Measurements from ENCODE around the gene ASB2.

The ASB2 gene

GRCh38 chr14:93994919-93995682, 18.7 kb upstream of the ASB2 start:
- TF ChIP-seq SCRT2 (tag by site-specific recombination; IDR thresholded peaks at IDR 0.05): peak; percentile 82
- peak; percentile 69; the same call in 1 of the 2 replicates for TF ChIP-seq ZNF600 (tag by site-specific recombination; IDR thresholded peaks at IDR 0.05)
- 0 out of 2 replicates have a peak, but pooled peaks have one; percentile 32 for TF ChIP-seq ZNF629 (tag by site-specific recombination; IDR thresholded peaks at IDR 0.05)
- no peak for TF ChIP-seq AEBP2 (tag by site-specific recombination; IDR thresholded peaks at IDR 0.05; ENCODE audit: borderline replicate concordance)
- TF ChIP-seq SP7 (tag by site-specific recombination; IDR thresholded peaks at IDR 0.05): 0 out of 2 replicates have a peak, but pooled peaks have one; percentile 26
- peak; percentile 65 for TF ChIP-seq ZFHX2 (tag by site-specific recombination; conservative IDR thresholded peaks at IDR 0.05)
- peak; percentile 5; the same call in 1 of the 2 replicates for TF ChIP-seq EGR2 (tag by site-specific recombination; IDR thresholded peaks at IDR 0.05; ENCODE audit: low read depth)
- TF ChIP-seq GLIS1 (tag by site-specific recombination; IDR thresholded peaks at IDR 0.05): peak; percentile 18; the same call in 1 of the 2 replicates
- TF ChIP-seq SCRT1 (tag by site-specific recombination; IDR thresholded peaks at IDR 0.05; ENCODE audit: borderline replicate concordance): peak; percentile 41; the same call in 1 of the 2 replicates
- no peak for TF ChIP-seq ZNF776 (tag by site-specific recombination; IDR thresholded peaks at IDR 0.05; ENCODE audit: borderline replicate concordance)
- H3K9me3 ChIP-seq (ENCODE audit: control insufficient read depth, insufficient read depth, low read depth, low read length): no peaks in the 10 kb centered on the region
- POLR2A ChIA-PET: no interaction called here
- CTCF ChIA-PET: interaction anchor here (1.1 to 2.0 kb wide), 2 partner anchors 56 to 58 kb away, joined by 4 to 10 read pairs; no protein-coding TSS in a partner anchor
- H3K27ac ChIP-seq (ENCODE audit: extremely low read depth, low read depth, low read length): no peak overlapping the region
- H3K36me3 ChIP-seq (ENCODE audit: control insufficient read depth in 2 of 2, insufficient read depth in 1 of 2, low read length in 2 of 2): no peaks in the 10 kb centered on the region
- no peaks in the 10 kb centered on the region; the same call in 1 of the 2 replicates for H3K4me1 ChIP-seq (ENCODE audit: control insufficient read depth, insufficient read depth, low read length)
- H3K4me3 ChIP-seq (ENCODE audit: low read depth, low read length): no peak overlapping the region

GRCh38 chr14:93993382-93993781, 17.0 kb upstream of the ASB2 start:
- no peaks in the 10 kb centered on the region; the same call in 1 of the 2 replicates for H3K4me1 ChIP-seq (ENCODE audit: control insufficient read depth, insufficient read depth, low read length)
- no peak overlapping the region for H3K27ac ChIP-seq (ENCODE audit: extremely low read depth, low read depth, low read length)
- no peaks in the 10 kb centered on the region for H3K9me3 ChIP-seq (ENCODE audit: control insufficient read depth, insufficient read depth, low read depth, low read length)
- TF ChIP-seq ZNF362 (tag by site-specific recombination; IDR thresholded peaks at IDR 0.05) (no peak), SP3 (tag by site-specific recombination; IDR thresholded peaks at IDR 0.05) (no peak), ZNF335 (tag by site-specific recombination; conservative IDR thresholded peaks at IDR 0.05) (no peak), ZNF433 (tag by site-specific recombination; IDR thresholded peaks at IDR 0.05; ENCODE audit: low read depth) (no peak), ZNF596 (tag by site-specific recombination; IDR thresholded peaks at IDR 0.05) (no peak), CTCF (tag by site-specific recombination; IDR thresholded peaks at IDR 0.05) (no peak), ZNF658 (tag by site-specific recombination; IDR thresholded peaks at IDR 0.05) (no peak), ZNF529 (tag by site-specific recombination; IDR thresholded peaks at IDR 0.05; ENCODE audit: insufficient replicate concordance) (no peak), SP2 (tag by site-specific recombination; IDR thresholded peaks at IDR 0.05) (no peak), ZNF426 (tag by site-specific recombination; IDR thresholded peaks at IDR 0.05) (no peak), SALL2 (tag by site-specific recombination; IDR thresholded peaks at IDR 0.05; ENCODE audit: borderline replicate concordance) (no peak), ZNF544 (tag by site-specific recombination; IDR thresholded peaks at IDR 0.05) (no peak), ZNF311 (tag by site-specific recombination; IDR thresholded peaks at IDR 0.05; ENCODE audit: borderline replicate concordance) (no peak), ZNF423 (tag by site-specific recombination; IDR thresholded peaks at IDR 0.05) (no peak), EGR2 (tag by site-specific recombination; IDR thresholded peaks at IDR 0.05; ENCODE audit: low read depth) (no peak), ZNF629 (tag by site-specific recombination; IDR thresholded peaks at IDR 0.05) (no peak), ZNF624 (tag by site-specific recombination; IDR thresholded peaks at IDR 0.05) (no peak)
- ChIA-PET CTCF (interaction anchor here (1.0 to 2.2 kb wide), 3 partner anchors 7 to 143 kb away, joined by 4 to 13 read pairs (median 5); no protein-coding TSS in a partner anchor), POLR2A (no interaction called here)
- no peaks in the 10 kb centered on the region for H3K36me3 ChIP-seq (ENCODE audit: control insufficient read depth in 2 of 2, insufficient read depth in 1 of 2, low read length in 2 of 2)
- no peak overlapping the region for H3K4me3 ChIP-seq (ENCODE audit: low read depth, low read length)

Measured in HEK293 (cell line).